Measurements from ENCODE around the gene GMPR2.
"Not testable (repeated sequence)": the region's sequence is repeated elsewhere in the genome, so short reads cannot be mapped to it uniquely, and the experiment has no call there.

GMPR2 gene

GRCh38 chr14:24203249-24203886 is 29.4 kb upstream of the GMPR2 start:
- DNase-seq, result not testable (repeated sequence)

- DNase-seq, result no peak
Observed at GRCh38 chr14:24204163-24205146, 28.3 kb upstream of the GMPR2 start.

- no peak for DNase-seq
Observed at GRCh38 chr14:24206260-24207103, 26.2 kb upstream of the GMPR2 start.

- no peak for DNase-seq
Observed at GRCh38 chr14:24207104-24207551, 25.6 kb upstream of the GMPR2 start.

GRCh38 chr14:24207625-24208024 is 25.1 kb upstream of the GMPR2 start:
- no peak for DNase-seq

- DNase-seq, result no peak
Observed at GRCh38 chr14:24211311-24211710, 21.4 kb upstream of the GMPR2 start.

GRCh38 chr14:24212924-24213865 is 19.5 kb upstream of the GMPR2 start, which contains the start of gene CHMP4A:
Gene CHMP4A, minus strand, starts transcription at chr14:24213488. Its CDS starts 49 bp downstream, at chr14:24213439.
- peak; percentile 98 for DNase-seq

- no peak for DNase-seq
Observed at GRCh38 chr14:24213866-24214662, 18.7 kb upstream of the GMPR2 start.

- DNase-seq, result peak; percentile 93
Observed at GRCh38 chr14:24215495-24216344, 17.0 kb upstream of the GMPR2 start, which contains the start of gene MDP1. Gene MDP1, minus strand, starts transcription at chr14:24216066. Its CDS starts 111 bp downstream, at chr14:24215955.

GRCh38 chr14:24216345-24216699 is 16.4 kb upstream of the GMPR2 start:
- DNase-seq, result no peak

- DNase-seq, result not testable (repeated sequence)
Observed at GRCh38 chr14:24216876-24217275, 15.9 kb upstream of the GMPR2 start.

GRCh38 chr14:24219080-24219479 is 13.6 kb upstream of the GMPR2 start:
- DNase-seq, result no peak

GRCh38 chr14:24219521-24219920 is 13.2 kb upstream of the GMPR2 start:
- DNase-seq, result no peak

- not testable (repeated sequence) for DNase-seq
Observed at GRCh38 chr14:24222987-24223386, 9.7 kb upstream of the GMPR2 start.

GRCh38 chr14:24224618-24225071 is 8.1 kb upstream of the GMPR2 start:
- DNase-seq, result no peak

- no peak for DNase-seq
Observed at GRCh38 chr14:24226473-24226872, 6.3 kb upstream of the GMPR2 start.

GRCh38 chr14:24228902-24229301 is 3.8 kb upstream of the GMPR2 start:
- DNase-seq, result no peak

GRCh38 chr14:24231263-24232120 is 1.2 kb upstream of the GMPR2 start:
- no peak for DNase-seq

Data from NCI-H2171 treated with DMSO at 0.1 percent for 48 hours (cell line).